A549 (cell line): ENCODE results near the gene RBFOX1.

Source experiments
- MAX ChIP-seq: IDR thresholded peaks from 2 replicates; pipeline ENCODE4 v1.6.1; 2012
- POLR2A ChIP-seq: IDR thresholded peaks from 2 replicates; pipeline ENCODE4 v1.6.1; 2012; ENCODE audit warnings: mild to moderate bottlenecking, low read length
- TF ChIP-seq, protein P1 (sequence below): fragments of >200 bp; sonication (Bioruptor Twin); formaldehyde crosslinking; IDR thresholded peaks from 3 replicates; pipeline ENCODE4 v1.5.1; 2016

DNA sequence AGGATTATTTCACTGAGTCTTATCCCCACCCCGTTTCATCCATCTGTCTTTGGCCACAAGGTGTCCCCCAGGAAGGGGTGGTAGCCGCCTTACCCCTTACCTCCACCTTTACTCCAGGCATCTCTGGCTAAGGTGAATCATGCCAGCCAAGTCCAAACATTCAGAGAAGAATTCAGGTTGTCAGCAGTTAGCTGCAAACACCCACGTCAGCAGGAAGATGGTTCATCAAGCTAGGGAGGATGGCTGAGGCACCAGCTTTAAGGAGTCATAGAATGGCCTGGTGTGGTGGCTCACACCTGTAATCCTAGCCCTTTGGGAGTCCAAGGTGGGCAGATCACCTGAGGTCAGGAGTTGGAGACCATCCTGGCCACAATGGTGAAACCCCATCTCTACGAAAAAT lies 61.0 kb downstream of the RBFOX1 start:
- TF ChIP-seq MAX (no peak), POLR2A (no peak)
- TF ChIP-seq, protein P1, sequence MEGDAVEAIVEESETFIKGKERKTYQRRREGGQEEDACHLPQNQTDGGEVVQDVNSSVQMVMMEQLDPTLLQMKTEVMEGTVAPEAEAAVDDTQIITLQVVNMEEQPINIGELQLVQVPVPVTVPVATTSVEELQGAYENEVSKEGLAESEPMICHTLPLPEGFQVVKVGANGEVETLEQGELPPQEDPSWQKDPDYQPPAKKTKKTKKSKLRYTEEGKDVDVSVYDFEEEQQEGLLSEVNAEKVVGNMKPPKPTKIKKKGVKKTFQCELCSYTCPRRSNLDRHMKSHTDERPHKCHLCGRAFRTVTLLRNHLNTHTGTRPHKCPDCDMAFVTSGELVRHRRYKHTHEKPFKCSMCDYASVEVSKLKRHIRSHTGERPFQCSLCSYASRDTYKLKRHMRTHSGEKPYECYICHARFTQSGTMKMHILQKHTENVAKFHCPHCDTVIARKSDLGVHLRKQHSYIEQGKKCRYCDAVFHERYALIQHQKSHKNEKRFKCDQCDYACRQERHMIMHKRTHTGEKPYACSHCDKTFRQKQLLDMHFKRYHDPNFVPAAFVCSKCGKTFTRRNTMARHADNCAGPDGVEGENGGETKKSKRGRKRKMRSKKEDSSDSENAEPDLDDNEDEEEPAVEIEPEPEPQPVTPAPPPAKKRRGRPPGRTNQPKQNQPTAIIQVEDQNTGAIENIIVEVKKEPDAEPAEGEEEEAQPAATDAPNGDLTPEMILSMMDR: no peak
